Hepatocyte (in vitro differentiated cells): Measurements from ENCODE around the gene SCIN.

Experiments
- EZH2 ChIP-seq: fragments of 200-600 bp; sonication (generic); IDR thresholded peaks from 2 replicates; pipeline ENCODE4 v1.6.1; 2016; ENCODE audit warnings: antibody characterized with exemption, mild to moderate bottlenecking, borderline replicate concordance
- EZH2phosphoT487 ChIP-seq: fragments of 200-600 bp; sonication (generic); IDR thresholded peaks from one replicate; pipeline ENCODE4 v1.6.1; 2018; ENCODE audit warnings: antibody characterized with exemption, mild to moderate bottlenecking, low read depth, moderate library complexity; ENCODE audit not compliant: unreplicated experiment, severe bottlenecking
- TF ChIP-seq, protein P1 (sequence below): fragments of 200-600 bp; sonication (generic); IDR thresholded peaks from 2 replicates; pipeline ENCODE4 v1.5.1; 2016; ENCODE audit warnings: antibody characterized with exemption, mild to moderate bottlenecking; ENCODE audit not compliant: poor library complexity

DNA sequence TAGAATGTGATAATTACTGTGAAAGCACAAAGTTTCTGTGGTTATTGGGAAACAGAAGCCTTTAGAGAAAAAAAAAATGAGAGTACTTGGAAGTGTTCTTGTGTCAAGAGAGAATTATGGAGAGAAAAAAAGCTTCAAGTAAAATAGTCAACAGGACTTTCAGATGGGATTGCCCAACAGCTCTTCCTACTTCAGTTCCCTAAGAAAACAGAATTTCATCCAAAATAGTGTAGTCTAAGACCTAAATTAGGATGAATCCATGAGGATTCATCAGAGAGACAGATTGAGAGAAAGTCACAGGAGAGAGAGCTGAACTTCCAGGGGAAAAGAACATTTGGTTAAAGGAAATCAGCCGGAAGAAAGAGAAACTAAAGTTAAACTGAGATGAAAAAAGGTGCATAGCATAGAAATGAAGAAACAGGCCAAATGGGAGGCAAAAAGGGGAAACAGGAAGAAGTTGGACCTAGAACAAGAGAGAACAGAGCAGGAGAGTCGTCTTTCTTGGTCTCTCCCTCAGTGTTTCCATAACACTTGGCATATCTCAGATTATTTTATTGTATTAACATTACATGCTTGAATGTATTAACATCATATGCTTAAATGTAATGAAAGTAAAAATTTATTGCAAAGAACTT, 2.5 kb downstream of the SCIN start:
- TF ChIP-seq, protein P1, sequence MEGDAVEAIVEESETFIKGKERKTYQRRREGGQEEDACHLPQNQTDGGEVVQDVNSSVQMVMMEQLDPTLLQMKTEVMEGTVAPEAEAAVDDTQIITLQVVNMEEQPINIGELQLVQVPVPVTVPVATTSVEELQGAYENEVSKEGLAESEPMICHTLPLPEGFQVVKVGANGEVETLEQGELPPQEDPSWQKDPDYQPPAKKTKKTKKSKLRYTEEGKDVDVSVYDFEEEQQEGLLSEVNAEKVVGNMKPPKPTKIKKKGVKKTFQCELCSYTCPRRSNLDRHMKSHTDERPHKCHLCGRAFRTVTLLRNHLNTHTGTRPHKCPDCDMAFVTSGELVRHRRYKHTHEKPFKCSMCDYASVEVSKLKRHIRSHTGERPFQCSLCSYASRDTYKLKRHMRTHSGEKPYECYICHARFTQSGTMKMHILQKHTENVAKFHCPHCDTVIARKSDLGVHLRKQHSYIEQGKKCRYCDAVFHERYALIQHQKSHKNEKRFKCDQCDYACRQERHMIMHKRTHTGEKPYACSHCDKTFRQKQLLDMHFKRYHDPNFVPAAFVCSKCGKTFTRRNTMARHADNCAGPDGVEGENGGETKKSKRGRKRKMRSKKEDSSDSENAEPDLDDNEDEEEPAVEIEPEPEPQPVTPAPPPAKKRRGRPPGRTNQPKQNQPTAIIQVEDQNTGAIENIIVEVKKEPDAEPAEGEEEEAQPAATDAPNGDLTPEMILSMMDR, result no peak
- TF ChIP-seq EZH2 (no peak), EZH2phosphoT487 (no peak)
